Duodenal mucosa (tissue), 2 donors: Measurements from ENCODE around the gene MNT.

Source experiments
- H3K27ac ChIP-seq: one replicate; pipeline ENCODE4 v1.7.0; 2013; ENCODE audit warnings: low read depth, low read length
- H3K27me3 ChIP-seq, 2 donors: one replicate each; pipeline ENCODE4 v1.7.0; 2013; ENCODE audit warnings: low read length in 2 of 2, control low read depth in 1 of 2; ENCODE audit not compliant: insufficient read depth in 2 of 2, control insufficient read depth in 1 of 2
- H3K36me3 ChIP-seq, 2 donors: one replicate each; pipeline ENCODE4 v1.7.0; 2013; ENCODE audit warnings: low read length in 2 of 2, control low read depth in 1 of 2; ENCODE audit not compliant: insufficient read depth in 2 of 2, control insufficient read depth in 1 of 2
- H3K4me1 ChIP-seq, 2 donors: one replicate each; pipeline ENCODE4 v1.7.0; 2013; ENCODE audit warnings: low read length in 2 of 2, control low read depth in 1 of 2; ENCODE audit not compliant: insufficient read depth in 2 of 2, control insufficient read depth in 1 of 2
- H3K4me3 ChIP-seq, 2 donors: one replicate each; pipeline ENCODE4 v1.7.0; 2013; ENCODE audit warnings: low read length in 2 of 2, low read depth in 1 of 2
- H3K9ac ChIP-seq, 2 donors: one replicate each; pipeline ENCODE4 v1.7.0; 2013; ENCODE audit warnings: low read length in 2 of 2, low read depth in 1 of 2
- H3K9me3 ChIP-seq, 2 donors: one replicate each; pipeline ENCODE4 v1.7.0; 2013; ENCODE audit warnings: low read length in 2 of 2, control low read depth in 1 of 2; ENCODE audit not compliant: control insufficient read depth in 1 of 2

Gene MNT

DNA sequence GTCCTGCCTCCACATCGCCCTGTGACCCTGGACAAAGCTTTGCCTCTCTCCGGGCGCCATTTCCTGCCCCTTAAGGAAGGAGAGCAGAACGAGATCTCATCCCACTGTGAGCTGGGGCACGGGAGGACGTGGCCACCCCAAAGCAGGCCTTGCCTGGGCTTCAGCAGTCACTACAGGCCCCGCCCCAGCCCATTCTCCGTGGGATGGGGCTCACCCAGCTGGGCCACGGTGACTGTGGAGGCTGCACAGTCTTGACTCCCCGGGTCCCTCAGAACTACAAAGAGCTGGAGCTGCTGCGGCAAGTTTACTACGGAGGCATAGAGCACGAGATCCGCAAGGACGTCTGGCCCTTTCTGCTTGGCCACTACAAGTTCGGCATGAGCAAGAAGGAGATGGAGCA lies 28.2 kb downstream of the MNT start:
- no peaks in the 10 kb centered on the region for H3K27me3 ChIP-seq
- peaks cover 18 to 44% of the 10 kb centered on the region in 2 donors for H3K36me3 ChIP-seq
- no peak overlapping the region for H3K9ac ChIP-seq
- no peak overlapping the region for H3K4me3 ChIP-seq
- no peaks in the 10 kb centered on the region for H3K4me1 ChIP-seq
- no peaks in the 10 kb centered on the region for H3K9me3 ChIP-seq
- no peak overlapping the region for H3K27ac ChIP-seq

DNA sequence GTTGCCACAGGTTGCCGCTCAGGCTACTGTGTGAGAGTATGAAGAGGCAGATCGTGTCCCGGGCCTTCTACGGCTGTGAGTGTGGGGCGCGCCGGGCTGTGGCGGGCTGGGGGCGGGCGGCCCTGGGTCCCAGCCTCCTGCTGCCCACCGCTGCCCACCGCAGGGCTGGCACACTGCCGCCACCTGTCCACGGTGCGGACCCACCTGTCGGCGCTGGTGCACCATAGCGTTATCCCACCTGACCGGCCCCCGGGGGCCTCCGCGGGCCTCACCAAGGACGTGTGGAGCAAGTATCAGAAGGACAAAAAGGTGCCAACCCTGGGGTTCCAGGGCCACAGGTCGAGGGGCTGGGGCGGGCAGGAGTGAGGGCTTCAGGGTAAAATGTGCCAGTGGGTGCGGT lies 28.7 kb downstream of the MNT start:
- Histone ChIP-seq H3K9ac (no peak overlapping the region), H3K4me3 (no peak overlapping the region), H3K4me1 (no peaks in the 10 kb centered on the region), H3K36me3 (peaks cover 16 to 41% of the 10 kb centered on the region in 2 donors), H3K27ac (no peak overlapping the region), H3K27me3 (no peaks in the 10 kb centered on the region), H3K9me3 (no peaks in the 10 kb centered on the region)

DNA sequence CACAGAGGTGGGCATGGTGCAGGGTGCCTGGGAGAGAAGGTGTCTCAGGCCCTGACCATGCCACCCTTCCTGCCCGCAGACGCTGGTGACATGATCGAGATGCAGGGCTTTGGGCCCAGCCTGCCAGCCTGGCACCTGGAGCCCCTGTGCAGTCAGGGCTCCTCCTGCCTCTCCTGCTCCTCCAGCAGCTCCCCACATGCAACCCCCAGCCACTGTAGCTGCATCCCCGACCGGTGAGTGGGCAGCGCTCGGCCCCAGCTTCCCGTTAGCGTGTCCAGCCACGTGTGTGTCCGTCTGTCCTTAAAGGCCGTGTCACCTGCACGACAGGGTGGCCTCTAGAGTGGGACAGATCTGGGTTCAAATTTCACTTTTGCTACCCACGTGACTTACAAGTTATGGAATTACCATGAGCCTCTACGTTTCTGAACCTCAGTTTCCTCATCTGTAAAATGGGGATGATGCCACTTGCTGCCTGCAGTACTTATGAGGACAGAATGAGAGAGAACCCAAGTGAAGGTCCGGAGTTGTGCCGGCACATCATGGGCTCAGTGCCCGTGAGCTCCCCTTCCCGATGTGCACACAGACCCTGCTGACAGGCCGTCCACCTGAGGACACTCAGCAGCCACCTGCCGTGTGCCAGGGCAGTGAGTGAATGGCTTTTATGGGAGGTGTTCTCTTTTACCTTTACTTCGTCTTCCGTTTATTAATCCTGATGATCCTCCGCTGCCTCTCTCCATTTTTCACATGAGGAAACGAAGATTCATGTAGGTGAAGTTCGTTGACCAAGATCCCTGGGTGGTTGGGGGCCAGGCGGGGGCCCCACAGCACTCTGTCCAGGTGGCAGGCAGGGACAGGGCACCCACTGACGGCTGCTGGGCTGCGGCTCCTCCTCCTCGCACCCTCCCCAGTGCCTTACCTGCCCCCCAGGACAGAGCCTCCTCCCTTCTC lies 29.4 kb downstream of the MNT start:
- Histone ChIP-seq H3K9me3 (no peaks in the 10 kb centered on the region), H3K36me3 (peaks cover 10 to 41% of the 10 kb centered on the region in 2 donors), H3K4me3 (no peak overlapping the region), H3K4me1 (no peaks in the 10 kb centered on the region), H3K27ac (no peak overlapping the region), H3K9ac (no peak overlapping the region), H3K27me3 (no peaks in the 10 kb centered on the region)

DNA sequence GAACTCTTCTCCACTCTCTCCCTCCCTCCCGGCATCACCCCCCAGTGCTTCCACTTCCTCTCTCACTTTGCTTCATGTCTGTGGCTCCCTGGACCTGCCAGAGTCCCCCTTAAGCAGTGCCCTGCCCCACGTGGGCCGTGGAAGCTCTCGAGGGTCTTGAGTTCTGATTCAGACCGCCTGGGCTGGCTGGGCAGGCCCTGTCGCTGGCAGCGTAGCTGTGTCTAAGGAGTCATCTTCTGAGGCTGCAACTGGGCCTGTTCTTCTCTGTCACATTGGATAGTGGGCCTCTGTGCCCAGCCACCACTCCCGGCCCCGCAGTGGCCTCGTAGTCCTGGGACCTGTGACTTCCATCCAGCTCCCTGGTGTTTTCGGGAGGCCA lies 30.7 kb downstream of the MNT start:
- Histone ChIP-seq H3K27ac (no peak overlapping the region), H3K4me3 (no peak overlapping the region), H3K9me3 (no peaks in the 10 kb centered on the region), H3K4me1 (no peaks in the 10 kb centered on the region), H3K36me3 (peaks cover 13 to 34% of the 10 kb centered on the region in 2 donors), H3K9ac (no peak overlapping the region), H3K27me3 (no peaks in the 10 kb centered on the region)

DNA sequence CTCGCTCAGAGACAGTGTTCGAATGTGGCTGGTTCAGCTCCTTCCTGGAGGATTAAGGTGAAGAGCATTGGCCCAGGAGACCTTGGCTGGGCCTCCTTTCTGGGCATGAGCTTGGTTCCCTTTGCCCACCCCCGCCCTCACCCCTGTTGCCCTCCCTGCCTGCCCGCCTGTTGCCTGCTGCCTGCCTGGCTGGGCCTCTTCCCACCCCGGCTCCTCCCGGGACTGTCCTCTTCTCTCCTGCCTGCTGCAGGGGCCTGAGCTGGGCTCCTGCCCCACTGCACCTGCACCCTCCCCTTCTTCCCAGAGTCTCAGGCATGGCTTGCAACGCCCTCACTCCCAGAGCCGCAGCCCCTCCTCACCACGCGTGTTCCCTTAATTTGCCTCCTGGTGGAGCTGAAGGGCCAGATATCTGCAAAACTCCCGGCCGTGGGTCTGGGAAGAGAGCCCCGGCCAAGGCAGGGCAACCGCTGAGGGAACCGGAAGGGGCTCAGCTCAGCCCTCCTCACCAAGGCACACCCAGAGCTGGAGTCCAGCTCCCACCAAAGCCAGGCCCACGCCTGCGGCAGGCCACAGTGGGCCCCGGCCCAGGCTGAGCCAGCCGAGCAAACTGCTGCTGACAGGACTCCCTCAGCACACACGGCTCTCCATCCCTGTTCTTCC lies 31.2 kb downstream of the MNT start:
- H3K36me3 ChIP-seq = peaks cover 13 to 32% of the 10 kb centered on the region in 2 donors

DNA sequence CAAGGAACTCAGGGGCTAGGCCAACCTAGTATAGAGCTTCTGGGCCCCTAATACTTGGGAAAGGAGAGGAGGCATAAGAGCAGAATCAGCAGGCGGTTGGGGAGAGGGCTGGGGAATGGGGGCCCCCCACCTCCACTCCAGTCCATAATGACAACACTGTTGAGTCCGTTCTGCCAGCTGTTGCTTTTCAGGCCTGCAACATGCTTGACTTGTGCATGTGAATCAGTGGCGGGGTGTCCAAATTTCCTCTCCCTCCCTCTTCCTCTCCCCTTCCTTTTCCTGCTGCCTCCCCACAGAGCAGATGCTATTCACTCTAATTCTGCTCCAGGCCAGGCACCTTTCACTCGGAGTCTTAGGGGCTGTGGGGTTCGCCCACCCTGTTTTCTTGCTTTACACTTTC lies 31.8 kb downstream of the MNT start:
- H3K27me3 ChIP-seq = no peaks in the 10 kb centered on the region
- no peak overlapping the region for H3K27ac ChIP-seq
- H3K9ac ChIP-seq = no peak overlapping the region
- no peaks in the 10 kb centered on the region for H3K9me3 ChIP-seq
- H3K4me1 ChIP-seq = no peaks in the 10 kb centered on the region
- H3K36me3 ChIP-seq = peaks cover 13 to 36% of the 10 kb centered on the region in 2 donors
- H3K4me3 ChIP-seq = no peak overlapping the region

More for the DNA sequence above, 31.2 kb downstream of the MNT start:
- Histone ChIP-seq H3K27ac (no peak overlapping the region), H3K9ac (no peak overlapping the region), H3K27me3 (no peaks in the 10 kb centered on the region), H3K4me3 (no peak overlapping the region), H3K4me1 (no peaks in the 10 kb centered on the region), H3K9me3 (no peaks in the 10 kb centered on the region)

DNA sequence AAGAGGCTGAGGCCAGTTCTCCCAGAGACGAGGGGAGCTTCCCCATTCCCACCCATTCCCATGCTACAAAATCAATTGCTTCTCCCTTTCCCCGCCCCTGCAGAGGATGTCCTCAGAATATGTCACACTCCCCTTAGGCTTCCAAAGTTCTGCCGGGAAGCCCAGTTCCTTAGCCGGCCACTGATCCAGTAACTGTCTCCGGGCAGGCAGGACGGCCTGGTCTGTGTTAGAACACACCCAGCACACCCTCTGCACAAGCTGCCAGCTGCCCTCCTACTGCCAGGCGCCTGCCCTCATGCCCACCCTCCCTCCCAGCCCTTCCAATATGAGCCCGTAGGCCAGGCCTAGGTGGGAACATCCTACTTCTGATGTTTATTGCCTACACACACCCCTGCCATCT lies 32.5 kb downstream of the MNT start:
- Histone ChIP-seq H3K9ac (no peak overlapping the region), H3K9me3 (no peaks in the 10 kb centered on the region), H3K4me3 (no peak overlapping the region), H3K27me3 (no peaks in the 10 kb centered on the region), H3K27ac (no peak overlapping the region), H3K36me3 (peaks cover 9 to 34% of the 10 kb centered on the region in 2 donors), H3K4me1 (no peaks in the 10 kb centered on the region)

DNA sequence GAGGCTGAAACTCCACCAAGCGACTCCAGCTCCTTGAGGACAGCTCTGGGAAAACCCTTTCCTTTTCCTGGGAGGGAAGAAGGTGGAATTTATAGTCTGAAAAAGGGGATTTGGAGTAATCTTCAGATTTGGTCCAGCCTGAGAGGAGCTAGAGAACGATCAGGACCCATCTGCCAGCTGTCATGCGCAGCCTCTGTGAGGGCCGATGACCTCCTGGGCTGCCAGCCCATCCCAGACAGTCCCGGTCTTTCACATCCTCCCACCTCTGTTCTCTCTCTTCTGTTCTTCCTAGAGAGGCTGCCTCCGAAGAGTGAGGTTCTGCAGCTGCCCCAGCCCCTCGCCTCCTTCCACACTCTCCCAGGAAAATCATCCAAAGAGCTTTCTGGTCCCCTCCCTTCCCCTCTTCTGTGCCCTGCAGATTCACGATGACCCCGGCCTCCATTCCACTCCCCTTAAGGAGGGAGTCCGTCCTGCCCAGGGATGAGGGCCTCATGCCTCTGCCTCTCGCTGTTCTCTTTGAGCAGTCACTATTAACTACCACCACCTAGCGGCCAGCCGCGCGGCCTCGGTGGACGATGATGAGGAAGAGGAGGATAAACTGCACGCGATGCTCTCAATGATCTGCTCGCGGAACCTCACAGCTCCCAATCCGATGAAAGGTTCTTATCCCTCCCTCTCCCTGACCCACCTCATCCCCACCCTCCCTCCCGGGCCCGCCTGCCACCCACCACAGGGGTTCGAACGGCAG lies 33.9 kb downstream of the MNT start:
- Histone ChIP-seq H3K27ac (no peak overlapping the region), H3K9ac (no peak overlapping the region), H3K4me1 (no peaks in the 10 kb centered on the region), H3K9me3 (no peaks in the 10 kb centered on the region), H3K27me3 (no peaks in the 10 kb centered on the region), H3K4me3 (no peak overlapping the region), H3K36me3 (peaks cover 8 to 24% of the 10 kb centered on the region in 2 donors)

DNA sequence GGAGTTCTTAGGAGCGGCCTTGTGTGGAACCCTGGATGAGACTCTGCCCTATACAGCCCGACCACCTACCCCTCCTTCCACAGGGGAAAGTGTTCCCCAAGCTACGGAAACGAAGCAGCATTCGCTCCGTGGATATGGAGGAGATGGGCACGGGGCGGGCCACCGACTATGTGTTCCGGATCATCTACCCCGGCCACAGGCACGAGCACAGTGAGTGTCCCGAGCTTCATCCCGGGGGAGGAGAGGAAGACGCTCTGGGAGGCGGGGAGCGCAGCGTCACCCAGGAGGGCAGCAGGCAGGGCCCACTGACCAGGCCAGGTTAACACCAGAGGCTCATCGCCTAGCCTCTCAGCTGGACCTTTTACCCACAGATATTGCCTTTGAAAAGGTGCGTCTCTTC lies 35.7 kb downstream of the MNT start:
- H3K4me3 ChIP-seq = no peak overlapping the region
- no peaks in the 10 kb centered on the region for H3K27me3 ChIP-seq
- H3K9me3 ChIP-seq = no peaks in the 10 kb centered on the region
- H3K27ac ChIP-seq = no peak overlapping the region
- no peak overlapping the region for H3K9ac ChIP-seq
- peaks cover 5 to 6% of the 10 kb centered on the region in 2 donors for H3K4me1 ChIP-seq
- H3K36me3 ChIP-seq = peaks cover 3 to 29% of the 10 kb centered on the region in 2 donors

DNA sequence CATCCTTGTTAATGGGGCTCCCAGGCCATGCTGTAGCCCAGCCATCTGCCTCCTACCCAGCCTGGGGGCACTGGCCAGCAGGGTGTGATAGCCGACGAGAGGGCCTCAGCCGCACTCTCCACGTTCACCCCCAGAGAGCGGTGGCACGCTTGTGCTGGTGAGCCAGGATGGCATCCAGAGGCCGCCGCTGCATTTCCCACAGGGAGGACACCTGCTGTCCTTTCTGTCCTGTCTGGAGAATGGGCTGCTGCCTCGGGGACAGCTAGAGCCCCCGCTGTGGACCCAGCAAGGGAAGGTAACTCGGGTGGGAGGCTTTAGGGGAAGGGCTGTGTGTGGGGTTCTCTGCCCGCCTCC lies 36.1 kb downstream of the MNT start:
- no peak overlapping the region for H3K9ac ChIP-seq
- peaks cover 3 to 29% of the 10 kb centered on the region in 2 donors for H3K36me3 ChIP-seq

More for the DNA sequence above, 36.1 kb downstream of the MNT start:
- Histone ChIP-seq H3K9me3 (no peaks in the 10 kb centered on the region), H3K27ac (no peak overlapping the region), H3K27me3 (no peaks in the 10 kb centered on the region), H3K4me3 (no peak overlapping the region), H3K4me1 (peaks cover 7 to 9% of the 10 kb centered on the region in 2 donors)
